ENCODE results near the gene TEX22. TPM values are rescaled to one million over a fixed set of nuclear protein-coding genes. Genes with fewer than 3 reads are reported as not detected.

The TEX22 gene
- total RNA-seq, 1 donor from 2014 or later: 4.9 TPM

GRCh38 chr14:105367116-105368031 is 31.0 kb upstream of the TEX22 start:
- Mint-ChIP-seq H3K4me3 (ENCODE audit: unreplicated experiment) (no peak overlapping the region), H3K9me3 (ENCODE audit: unreplicated experiment) (no peaks in the 10 kb centered on the region), H3K4me1 (ENCODE audit: unreplicated experiment) (no peaks in the 10 kb centered on the region), H3K27ac (ENCODE audit: unreplicated experiment) (no peak overlapping the region), H3K36me3 (ENCODE audit: unreplicated experiment) (peaks cover 14% of the 10 kb centered on the region), H3K27me3 (ENCODE audit: unreplicated experiment) (no peaks in the 10 kb centered on the region)
- no peak for DNase-seq (ENCODE audit: extremely low spot score, unreplicated experiment)
- TF ChIP-seq CTCF (IDR thresholded peaks at IDR 0.05): no peak

GRCh38 chr14:105368032-105368417 is 30.3 kb upstream of the TEX22 start:
- no peak for DNase-seq (ENCODE audit: extremely low spot score, unreplicated experiment)
- peaks cover 13% of the 10 kb centered on the region for H3K36me3 Mint-ChIP-seq (ENCODE audit: unreplicated experiment)
- TF ChIP-seq CTCF (IDR thresholded peaks at IDR 0.05): no peak
- H3K27ac Mint-ChIP-seq (ENCODE audit: unreplicated experiment): no peak overlapping the region
- no peaks in the 10 kb centered on the region for H3K27me3 Mint-ChIP-seq (ENCODE audit: unreplicated experiment)
- H3K4me1 Mint-ChIP-seq (ENCODE audit: unreplicated experiment): no peaks in the 10 kb centered on the region
- H3K9me3 Mint-ChIP-seq (ENCODE audit: unreplicated experiment): no peaks in the 10 kb centered on the region
- no peak overlapping the region for H3K4me3 Mint-ChIP-seq (ENCODE audit: unreplicated experiment)

- no peak overlapping the region for H3K27ac Mint-ChIP-seq (ENCODE audit: unreplicated experiment)
Measured at GRCh38 chr14:105368426-105368825, 29.9 kb upstream of the TEX22 start.

GRCh38 chr14:105368910-105369652 is 29.3 kb upstream of the TEX22 start:
- Mint-ChIP-seq H3K4me1 (ENCODE audit: unreplicated experiment) (no peaks in the 10 kb centered on the region), H3K27ac (ENCODE audit: unreplicated experiment) (no peak overlapping the region), H3K9me3 (ENCODE audit: unreplicated experiment) (no peaks in the 10 kb centered on the region), H3K27me3 (ENCODE audit: unreplicated experiment) (no peaks in the 10 kb centered on the region), H3K4me3 (ENCODE audit: unreplicated experiment) (no peak overlapping the region), H3K36me3 (ENCODE audit: unreplicated experiment) (peaks cover 14% of the 10 kb centered on the region)
- TF ChIP-seq CTCF (IDR thresholded peaks at IDR 0.05): no peak
- no peak for DNase-seq (ENCODE audit: extremely low spot score, unreplicated experiment)

More at GRCh38 chr14:105368426-105368825, 29.9 kb upstream of the TEX22 start:
- Mint-ChIP-seq H3K4me1 (ENCODE audit: unreplicated experiment) (no peaks in the 10 kb centered on the region), H3K36me3 (ENCODE audit: unreplicated experiment) (peaks cover 13% of the 10 kb centered on the region), H3K27me3 (ENCODE audit: unreplicated experiment) (no peaks in the 10 kb centered on the region), H3K9me3 (ENCODE audit: unreplicated experiment) (no peaks in the 10 kb centered on the region), H3K4me3 (ENCODE audit: unreplicated experiment) (no peak overlapping the region)
- no peak for TF ChIP-seq CTCF (IDR thresholded peaks at IDR 0.05)
- no peak for DNase-seq (ENCODE audit: extremely low spot score, unreplicated experiment)

- TF ChIP-seq CTCF (IDR thresholded peaks at IDR 0.05): no peak
- Mint-ChIP-seq H3K36me3 (ENCODE audit: unreplicated experiment) (peaks cover 14% of the 10 kb centered on the region), H3K4me1 (ENCODE audit: unreplicated experiment) (no peaks in the 10 kb centered on the region)
Measured at GRCh38 chr14:105369653-105370040, 28.7 kb upstream of the TEX22 start.

More at GRCh38 chr14:105369653-105370040, 28.7 kb upstream of the TEX22 start:
- Mint-ChIP-seq H3K27ac (ENCODE audit: unreplicated experiment) (no peak overlapping the region), H3K27me3 (ENCODE audit: unreplicated experiment) (no peaks in the 10 kb centered on the region), H3K4me3 (ENCODE audit: unreplicated experiment) (no peak overlapping the region), H3K9me3 (ENCODE audit: unreplicated experiment) (no peaks in the 10 kb centered on the region)
- no peak for DNase-seq (ENCODE audit: extremely low spot score, unreplicated experiment)
